Raji (cell line): Measurements from ENCODE around the gene RNF130.

ENCODE experiments used
- POLR2A ChIP-seq: IDR thresholded peaks from 2 replicates; pipeline ENCODE4 v1.6.1; 2011; ENCODE audit warnings: low read depth, low read length, control low read depth; ENCODE audit not compliant: insufficient read depth

RNF130 gene

GRCh38 chr5:180080486-180081280, 9.1 kb upstream of the RNF130 start:
- TF ChIP-seq POLR2A, result no peak

GRCh38 chr5:180079702-180080466, 8.3 kb upstream of the RNF130 start:
- TF ChIP-seq POLR2A, result no peak

GRCh38 chr5:180078348-180078747, 6.8 kb upstream of the RNF130 start:
- no peak for TF ChIP-seq POLR2A

GRCh38 chr5:180077594-180078284, 6.2 kb upstream of the RNF130 start:
- no peak for TF ChIP-seq POLR2A

GRCh38 chr5:180075703-180076102, 4.1 kb upstream of the RNF130 start:
- no peak for TF ChIP-seq POLR2A

- no peak for TF ChIP-seq POLR2A
Measured at GRCh38 chr5:180074462-180074861, 2.9 kb upstream of the RNF130 start.

GRCh38 chr5:180072556-180072955, 997 bp upstream of the RNF130 start:
- TF ChIP-seq POLR2A, result no peak

GRCh38 chr5:180072256-180072548, 643 bp upstream of the RNF130 start:
- no peak for TF ChIP-seq POLR2A

- TF ChIP-seq POLR2A, result no peak
Measured at GRCh38 chr5:180070756-180071530, 616 bp downstream of the RNF130 start.

GRCh38 chr5:180069589-180070247, 1.8 kb downstream of the RNF130 start:
- TF ChIP-seq POLR2A, result no peak

GRCh38 chr5:180068519-180069090, 3.0 kb downstream of the RNF130 start:
- TF ChIP-seq POLR2A, result no peak

GRCh38 chr5:180067986-180068385, 3.6 kb downstream of the RNF130 start:
- no peak for TF ChIP-seq POLR2A

- no peak for TF ChIP-seq POLR2A
Measured at GRCh38 chr5:180060192-180060591, 11.4 kb downstream of the RNF130 start.

GRCh38 chr5:180059326-180059725, 12.2 kb downstream of the RNF130 start:
- TF ChIP-seq POLR2A, result no peak
